Measurements from ENCODE around the gene MTMR6.

The MTMR6 gene

GRCh38 chr13:25281193-25281934 is 5.9 kb downstream of the MTMR6 start:
- in situ Hi-C loops (cut with HindIII; ENCODE audit: low sequenced_read_pairs), result no loop called here

GRCh38 chr13:25280396-25280795 is 6.9 kb downstream of the MTMR6 start:
- in situ Hi-C loops (cut with HindIII; ENCODE audit: low sequenced_read_pairs), result no loop called here

- in situ Hi-C loops (cut with HindIII; ENCODE audit: low sequenced_read_pairs), result no loop called here
Observed at GRCh38 chr13:25276748-25277147, 10.5 kb downstream of the MTMR6 start.

- in situ Hi-C loops (cut with HindIII; ENCODE audit: low sequenced_read_pairs), result no loop called here
Observed at GRCh38 chr13:25268561-25268960, 18.7 kb downstream of the MTMR6 start.

GRCh38 chr13:25267715-25268114 is 19.6 kb downstream of the MTMR6 start:
- in situ Hi-C loops (cut with HindIII; ENCODE audit: low sequenced_read_pairs), result no loop called here

- in situ Hi-C loops (cut with HindIII; ENCODE audit: low sequenced_read_pairs), result no loop called here
Observed at GRCh38 chr13:25266706-25267105, 20.6 kb downstream of the MTMR6 start.

- in situ Hi-C loops (cut with HindIII; ENCODE audit: low sequenced_read_pairs), result no loop called here
Observed at GRCh38 chr13:25262261-25262660, 25.0 kb downstream of the MTMR6 start.

GRCh38 chr13:25253702-25254101 is 33.6 kb downstream of the MTMR6 start:
- in situ Hi-C loops (cut with HindIII; ENCODE audit: low sequenced_read_pairs), result no loop called here

- in situ Hi-C loops (cut with HindIII; ENCODE audit: low sequenced_read_pairs), result no loop called here
Observed at GRCh38 chr13:25252752-25253151, 34.5 kb downstream of the MTMR6 start.

- in situ Hi-C loops (cut with HindIII; ENCODE audit: low sequenced_read_pairs), result no loop called here
Observed at GRCh38 chr13:25252225-25252624, 35.1 kb downstream of the MTMR6 start.

- in situ Hi-C loops (cut with HindIII; ENCODE audit: low sequenced_read_pairs), result no loop called here
Observed at GRCh38 chr13:25249001-25249543, 38.2 kb downstream of the MTMR6 start.

- in situ Hi-C loops (cut with HindIII; ENCODE audit: low sequenced_read_pairs), result no loop called here
Observed at GRCh38 chr13:25248071-25248470, 39.2 kb downstream of the MTMR6 start.

GRCh38 chr13:25247360-25247759 is 39.9 kb downstream of the MTMR6 start:
- in situ Hi-C loops (cut with HindIII; ENCODE audit: low sequenced_read_pairs), result no loop called here

GRCh38 chr13:25244123-25244522 is 43.2 kb downstream of the MTMR6 start:
- in situ Hi-C loops (cut with HindIII; ENCODE audit: low sequenced_read_pairs), result no loop called here

GRCh38 chr13:25242956-25243355 is 44.3 kb downstream of the MTMR6 start:
- in situ Hi-C loops (cut with HindIII; ENCODE audit: low sequenced_read_pairs), result no loop called here

- in situ Hi-C loops (cut with HindIII; ENCODE audit: low sequenced_read_pairs), result no loop called here
Observed at GRCh38 chr13:25241007-25241406, 46.3 kb downstream of the MTMR6 start.

- in situ Hi-C loops (cut with HindIII; ENCODE audit: low sequenced_read_pairs), result no loop called here
Observed at GRCh38 chr13:25237083-25237482, 50.2 kb downstream of the MTMR6 start.

GRCh38 chr13:25233861-25234260 is 53.4 kb downstream of the MTMR6 start:
- in situ Hi-C loops (cut with HindIII; ENCODE audit: low sequenced_read_pairs), result no loop called here

- in situ Hi-C loops (cut with HindIII; ENCODE audit: low sequenced_read_pairs), result no loop called here
Observed at GRCh38 chr13:25232937-25233515, 54.3 kb downstream of the MTMR6 start.

GRCh38 chr13:25231517-25231916 is 55.8 kb downstream of the MTMR6 start:
- in situ Hi-C loops (cut with HindIII; ENCODE audit: low sequenced_read_pairs), result no loop called here

- in situ Hi-C loops (cut with HindIII; ENCODE audit: low sequenced_read_pairs), result no loop called here
Observed at GRCh38 chr13:25227690-25228089, 59.6 kb downstream of the MTMR6 start.

- in situ Hi-C loops (cut with HindIII; ENCODE audit: low sequenced_read_pairs), result no loop called here
Observed at GRCh38 chr13:25225970-25226369, 61.3 kb downstream of the MTMR6 start.
